NCI-H1092 (cell line): Measurements from ENCODE around the gene CDKN1A.
A peak's percentile ranks its signal among the peaks of the same experiment; 100 is the strongest.
"Not testable (repeated sequence)": the region's sequence is repeated elsewhere in the genome, so short reads cannot be mapped to it uniquely, and the experiment has no call there.

Source experiments
- DNase-seq: peaks from one replicate; lab custom pipeline; 2025; lab: John Stamatoyannopoulos, UW

The CDKN1A gene

DNA sequence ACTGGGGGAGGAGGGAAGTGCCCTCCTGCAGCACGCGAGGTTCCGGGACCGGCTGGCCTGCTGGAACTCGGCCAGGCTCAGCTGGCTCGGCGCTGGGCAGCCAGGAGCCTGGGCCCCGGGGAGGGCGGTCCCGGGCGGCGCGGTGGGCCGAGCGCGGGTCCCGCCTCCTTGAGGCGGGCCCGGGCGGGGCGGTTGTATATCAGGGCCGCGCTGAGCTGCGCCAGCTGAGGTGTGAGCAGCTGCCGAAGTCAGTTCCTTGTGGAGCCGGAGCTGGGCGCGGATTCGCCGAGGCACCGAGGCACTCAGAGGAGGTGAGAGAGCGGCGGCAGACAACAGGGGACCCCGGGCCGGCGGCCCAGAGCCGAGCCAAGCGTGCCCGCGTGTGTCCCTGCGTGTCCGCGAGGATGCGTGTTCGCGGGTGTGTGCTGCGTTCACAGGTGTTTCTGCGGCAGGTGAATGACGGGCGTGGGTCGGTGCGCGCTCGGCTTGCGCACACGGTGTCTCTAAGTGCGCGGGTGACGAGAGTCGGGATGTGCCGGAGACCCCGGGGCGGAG is at the start of gene CDKN1A:
TSS of gene CDKN1A (plus strand) at position 227 of the 555 bp plus-strand sequence. CDS start 5,388 bp downstream, outside the sequence.
- DNase-seq = peak; percentile 71

DNA sequence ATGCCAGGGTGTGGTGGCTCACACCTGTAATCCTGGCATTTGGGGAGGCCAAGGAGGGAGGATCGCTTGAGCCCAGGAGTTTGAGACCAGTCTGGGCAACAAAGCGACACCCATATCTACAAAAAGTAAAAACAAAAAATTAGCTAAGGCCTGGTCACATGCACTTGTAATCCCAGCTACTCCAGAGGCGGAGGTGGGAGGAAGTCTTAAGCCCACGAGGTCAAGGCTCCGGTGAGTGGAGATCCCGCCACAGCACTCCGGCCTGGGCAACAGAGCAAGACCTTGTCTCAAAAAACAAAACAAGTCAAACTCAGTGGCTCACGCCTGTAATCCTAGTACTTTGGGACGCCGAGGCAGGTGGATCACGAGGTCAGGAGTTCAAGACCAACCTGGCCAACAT is 48.7 kb upstream of the CDKN1A start:
- DNase-seq = no peak

DNA sequence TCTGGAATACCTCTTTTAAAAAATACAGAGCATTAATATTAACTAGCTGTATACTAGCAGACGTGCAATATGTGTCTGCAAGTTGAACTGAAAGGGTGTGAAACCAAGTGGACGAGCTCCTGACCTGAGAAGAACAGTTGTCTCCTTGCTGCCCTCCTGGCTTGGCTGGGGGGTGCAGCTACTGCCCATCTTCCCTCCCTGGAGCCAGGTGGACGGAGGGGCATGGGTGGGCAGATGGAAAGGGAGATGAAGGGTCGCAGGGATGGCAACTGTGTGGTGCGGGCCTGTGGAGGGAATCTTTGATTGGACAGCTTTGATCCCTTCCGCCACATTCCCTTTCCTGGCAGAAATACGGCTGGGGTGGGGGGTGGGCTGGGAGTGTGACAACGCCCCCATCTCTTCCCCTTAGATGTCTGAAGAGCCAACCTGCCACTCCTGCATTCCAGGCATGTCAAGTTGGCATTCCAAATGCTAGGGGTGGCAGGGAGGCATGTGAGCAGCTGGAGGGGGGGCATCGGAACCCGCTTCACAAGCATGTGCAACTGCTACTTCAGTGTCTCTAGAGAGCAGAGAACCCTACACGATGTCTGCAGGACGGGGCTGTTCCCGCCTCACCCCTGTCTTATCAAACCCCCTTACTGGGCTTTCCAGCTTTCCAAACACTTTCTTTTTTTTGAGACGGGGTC is 47.0 kb upstream of the CDKN1A start:
- DNase-seq = no peak

DNA sequence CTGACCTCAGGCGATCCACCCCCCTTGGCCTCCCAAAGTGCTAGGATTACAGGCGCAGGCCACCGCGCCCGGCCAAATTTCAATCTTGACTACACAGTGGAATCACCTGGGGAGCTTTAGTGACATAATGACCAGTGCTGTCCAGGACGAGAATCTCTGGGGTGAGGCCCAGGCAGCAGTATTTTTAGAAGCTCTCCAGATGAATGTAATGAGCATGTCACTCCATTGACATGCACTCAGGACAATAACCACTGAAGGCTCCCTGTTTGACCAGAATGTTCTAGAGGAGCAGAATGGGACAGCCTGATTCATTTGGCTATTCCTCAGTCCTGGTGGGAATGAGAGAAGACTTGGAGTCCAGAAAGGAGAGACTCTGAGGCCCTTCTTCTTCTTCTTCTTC is 45.1 kb upstream of the CDKN1A start:
- no peak for DNase-seq

DNA sequence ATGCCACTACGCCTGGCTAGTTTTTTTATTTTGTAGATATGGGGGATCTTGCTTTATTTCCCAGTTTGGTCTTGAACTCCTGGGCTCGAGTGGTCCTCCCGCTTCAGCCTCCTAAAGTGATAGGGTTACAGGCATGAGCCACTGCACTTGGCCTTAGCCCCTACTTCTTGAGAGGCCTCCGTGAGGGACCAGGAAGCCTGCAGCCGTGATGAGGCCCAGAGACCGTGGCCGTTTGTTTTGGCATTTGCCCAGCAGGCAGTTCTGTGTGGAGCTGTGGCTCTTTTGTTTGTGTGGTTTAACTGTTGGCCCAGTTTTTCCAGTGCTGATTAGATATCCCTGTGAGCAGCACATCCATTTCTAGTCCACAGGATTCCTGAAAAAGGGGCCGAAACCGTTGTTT is 44.6 kb upstream of the CDKN1A start:
- peak; percentile 61 for DNase-seq

DNA sequence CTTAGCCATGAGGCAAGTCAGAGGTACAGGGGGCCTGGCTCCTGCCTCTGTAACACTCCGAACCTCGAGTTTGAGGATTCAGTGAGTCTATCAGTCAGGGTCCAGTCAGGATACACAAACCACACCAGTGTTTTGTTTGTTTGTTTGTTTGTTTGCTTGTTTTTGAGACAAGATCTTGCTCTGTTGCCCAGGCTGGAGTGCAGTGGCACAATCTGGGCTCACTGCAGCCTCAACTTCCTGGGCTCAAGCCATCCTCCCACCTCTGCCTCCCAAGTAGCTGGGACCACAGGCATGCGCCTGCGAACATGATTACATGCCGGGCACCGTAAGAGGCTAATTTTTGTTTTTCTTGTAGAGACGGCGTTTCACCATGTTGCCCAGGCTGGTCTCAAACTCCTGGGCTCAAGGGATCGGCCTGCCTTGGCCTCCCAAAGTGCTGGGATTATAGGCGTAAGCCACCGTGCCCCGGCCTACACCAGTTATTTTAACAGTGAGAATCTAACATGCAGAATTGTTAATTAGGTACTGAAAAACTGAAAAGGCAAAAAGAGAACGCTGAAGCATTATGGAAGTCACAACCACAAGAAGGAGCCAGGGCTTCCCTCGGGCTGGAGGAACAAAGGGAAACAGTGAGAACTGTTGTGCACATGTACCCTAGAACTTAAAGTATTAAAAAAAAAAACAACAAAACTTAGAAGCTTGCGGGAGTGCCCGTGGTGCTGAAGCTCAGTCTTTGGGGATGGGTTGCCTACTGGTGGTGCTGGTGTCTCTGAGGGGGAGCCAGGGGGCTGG is 44.0 kb upstream of the CDKN1A start:
- DNase-seq = no peak

DNA sequence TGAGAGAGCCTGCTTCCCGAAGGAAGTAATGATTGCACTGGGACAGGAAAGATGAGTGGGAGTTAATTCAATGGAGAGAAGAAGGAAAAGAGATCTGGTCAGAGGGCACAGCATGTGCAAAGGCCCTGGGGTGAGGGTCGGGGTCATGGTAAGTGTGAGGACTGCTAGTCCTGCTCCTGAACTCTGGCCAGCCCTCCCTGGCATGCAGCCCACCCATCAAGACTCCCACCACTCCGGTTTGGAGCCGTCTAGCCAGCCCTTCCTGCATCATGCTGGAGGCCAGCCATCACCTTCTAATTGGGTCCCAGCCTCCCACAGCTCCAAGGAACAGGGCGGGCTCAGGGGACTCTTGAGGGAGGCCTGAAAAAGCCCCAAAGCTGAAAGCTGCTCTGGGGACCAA is 42.2 kb upstream of the CDKN1A start:
- no peak for DNase-seq

DNA sequence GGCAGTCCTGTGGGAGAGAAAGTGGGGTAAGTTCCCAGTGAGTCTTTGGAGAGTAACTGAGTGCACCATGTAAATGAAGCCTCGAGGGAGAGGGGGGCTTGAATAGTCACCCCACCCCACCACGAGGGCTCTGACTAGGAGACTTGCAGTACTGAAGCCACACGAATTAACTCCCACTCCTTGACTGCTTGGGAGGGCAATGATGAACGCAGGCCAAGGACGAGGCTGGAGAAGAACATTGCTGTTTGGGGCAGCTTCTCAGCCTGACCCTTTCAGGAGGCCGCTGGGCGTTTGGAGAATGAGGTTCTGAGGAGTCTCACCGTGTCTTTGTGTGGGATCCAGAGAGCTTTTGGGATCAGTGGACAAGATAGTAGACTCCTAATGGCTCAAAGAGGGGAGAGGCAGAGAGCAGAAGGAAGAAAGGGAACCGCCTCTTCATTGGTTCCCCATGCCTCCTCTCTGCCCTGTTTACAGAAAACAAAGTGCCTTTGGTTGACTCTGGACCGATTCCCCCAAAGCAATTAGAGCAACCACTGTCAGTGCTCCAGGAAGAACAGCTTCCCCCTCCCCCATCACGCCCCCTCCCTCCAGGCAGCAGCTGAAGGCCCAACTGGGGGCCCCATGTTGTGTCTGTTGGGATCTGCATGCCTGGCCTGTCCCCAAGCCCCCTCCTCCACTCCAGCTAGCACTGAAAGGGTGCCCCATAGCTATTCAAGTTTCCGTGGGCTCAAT is 41.7 kb upstream of the CDKN1A start:
- no peak for DNase-seq

DNA sequence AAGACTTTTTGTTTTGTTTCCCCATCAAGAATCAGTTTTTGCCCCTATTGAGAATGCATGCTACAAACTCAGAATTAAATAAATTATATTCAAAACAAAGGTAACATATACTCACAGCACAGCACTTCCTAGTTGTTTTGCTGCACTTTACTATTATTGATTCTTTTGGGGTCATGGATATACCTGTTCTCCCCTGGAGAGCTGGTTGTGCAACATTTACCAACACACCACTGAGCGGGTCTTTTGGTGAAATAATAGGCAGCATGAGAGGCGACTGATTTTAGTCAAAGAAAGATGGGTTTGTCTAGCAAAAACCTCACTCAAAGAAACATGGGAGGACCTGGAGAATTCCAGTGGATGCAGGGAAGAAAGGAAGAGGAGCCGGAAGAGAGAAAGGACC is 39.9 kb upstream of the CDKN1A start:
- DNase-seq = no peak

DNA sequence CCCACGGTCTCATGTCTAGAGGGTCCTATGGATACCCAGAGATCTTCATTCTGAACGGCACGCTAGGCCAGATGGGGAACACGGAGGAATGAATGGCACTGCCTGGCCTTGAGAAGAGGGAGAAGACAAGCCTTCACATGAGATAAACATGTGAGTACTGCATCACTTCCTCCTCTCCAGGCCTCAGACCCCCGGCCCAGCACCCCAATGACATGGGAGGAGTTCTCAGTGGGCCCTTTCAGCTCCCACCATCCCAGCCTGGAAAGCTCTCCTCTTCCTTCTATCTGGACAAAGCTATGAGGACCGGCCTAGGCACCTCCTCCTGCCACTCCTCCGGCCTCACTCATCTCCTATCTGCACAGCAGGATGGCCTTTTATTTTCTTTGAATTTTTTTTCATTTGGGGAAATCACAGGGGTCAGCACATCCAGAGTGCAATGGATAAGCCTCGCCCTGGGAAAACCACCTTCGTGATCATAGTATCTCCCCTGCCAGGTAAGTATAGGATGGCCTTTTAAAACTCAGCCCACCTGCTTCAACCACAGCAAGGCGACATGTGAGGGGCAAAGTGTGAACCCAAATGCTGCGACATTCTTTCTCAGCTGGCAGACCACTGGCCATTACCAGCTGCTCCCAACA is 39.2 kb upstream of the CDKN1A start:
- no peak for DNase-seq

DNA sequence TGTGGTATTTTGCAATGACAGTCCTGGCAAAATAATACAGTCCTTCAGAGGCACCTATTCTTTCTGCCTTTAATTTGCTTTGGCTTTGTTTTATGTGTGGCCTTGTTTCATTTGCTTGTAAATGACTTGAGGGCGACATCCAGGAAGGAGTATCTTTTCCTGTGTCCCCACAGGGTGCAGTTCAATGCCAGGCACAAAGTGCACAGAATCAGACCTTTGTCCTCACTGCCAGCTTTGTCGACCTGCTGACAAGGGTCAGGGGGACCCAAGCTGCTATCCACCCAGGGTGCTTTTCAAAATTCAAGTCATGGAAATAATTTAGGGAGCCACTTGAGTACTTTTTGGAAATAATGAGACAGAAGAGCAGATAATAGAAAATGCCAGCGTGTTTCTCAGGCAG is 37.0 kb upstream of the CDKN1A start:
- DNase-seq = no peak

DNA sequence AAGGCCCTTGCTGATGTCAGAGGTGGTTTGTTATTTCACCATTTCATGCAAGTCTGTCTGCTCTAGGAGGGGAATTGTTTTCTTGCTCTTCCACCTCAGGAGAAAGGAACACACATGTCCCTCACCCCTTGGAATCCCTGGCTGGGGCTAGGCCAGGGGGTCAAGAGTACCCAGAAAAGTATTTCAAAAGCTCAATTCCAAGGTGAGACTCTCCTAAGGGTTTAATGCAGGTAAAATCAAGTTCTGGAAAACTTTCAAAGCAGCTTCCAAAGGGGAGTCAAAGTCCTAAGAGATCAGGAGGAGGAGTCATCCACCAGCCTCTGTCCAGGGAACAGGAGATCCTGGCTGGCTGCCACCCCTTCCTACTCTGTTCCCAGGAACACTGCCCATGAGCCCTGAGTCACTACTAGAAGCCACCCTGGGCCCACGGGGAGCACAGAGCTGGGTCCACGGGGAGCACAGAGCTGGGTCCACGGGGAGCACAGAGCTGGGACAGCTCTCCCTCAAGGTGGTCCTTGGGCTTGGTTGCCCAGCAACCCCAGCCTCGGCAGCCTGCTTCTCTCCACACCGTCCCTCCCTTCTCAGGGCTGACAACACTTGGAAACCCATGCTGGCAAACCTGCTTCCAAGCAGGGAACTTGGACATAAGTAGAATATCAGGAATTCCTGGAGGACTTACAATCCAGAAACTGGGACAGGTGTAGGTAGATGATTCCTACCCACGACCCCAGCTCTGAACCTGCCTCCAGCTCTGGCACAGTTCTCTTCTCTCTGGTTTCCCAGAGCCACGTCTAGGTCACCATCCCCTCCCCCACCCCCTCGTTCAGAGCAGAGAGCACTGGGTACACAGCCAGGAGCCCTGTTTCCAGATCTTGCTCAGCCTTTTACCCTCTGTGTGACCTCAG is 35.3 kb upstream of the CDKN1A start:
- no peak for DNase-seq

DNA sequence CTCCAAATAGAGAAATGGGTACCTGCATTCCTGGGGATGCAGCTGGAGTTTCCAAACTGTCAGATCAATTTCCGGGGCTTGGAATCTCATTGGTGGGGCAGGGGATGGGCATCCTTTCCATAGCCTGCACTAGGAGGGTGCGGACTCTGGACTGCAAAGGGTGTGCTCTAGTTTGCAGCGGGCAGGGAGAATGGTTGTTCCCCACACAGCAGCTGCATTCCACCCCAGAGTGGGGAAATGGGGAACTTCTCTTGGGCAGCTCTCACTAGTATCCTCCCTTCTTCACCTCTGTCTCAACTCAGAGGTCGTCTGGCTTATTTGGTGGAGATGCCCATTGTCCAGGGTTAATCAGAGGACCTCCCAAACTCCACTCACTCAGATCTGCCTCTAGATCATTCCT is 34.5 kb upstream of the CDKN1A start:
- no peak for DNase-seq

DNA sequence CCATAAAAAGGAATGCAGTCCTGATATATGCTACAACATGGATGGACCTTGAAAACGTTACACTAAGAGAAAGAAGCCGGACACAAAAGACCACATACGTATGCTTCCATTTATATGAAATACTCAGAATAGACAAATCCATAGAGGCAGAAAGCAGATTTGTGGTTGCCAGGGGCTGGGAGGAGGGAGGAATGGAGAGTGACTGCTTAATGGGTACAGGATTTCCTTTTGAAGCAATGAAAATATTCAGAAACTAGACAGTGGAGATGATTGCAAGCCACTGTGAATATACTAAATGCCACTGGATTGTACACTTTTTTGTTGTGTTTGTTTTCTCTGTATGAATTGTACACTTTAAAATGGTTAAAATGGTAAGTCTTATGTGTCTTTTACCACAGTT is 29.4 kb upstream of the CDKN1A start:
- DNase-seq = no peak

DNA sequence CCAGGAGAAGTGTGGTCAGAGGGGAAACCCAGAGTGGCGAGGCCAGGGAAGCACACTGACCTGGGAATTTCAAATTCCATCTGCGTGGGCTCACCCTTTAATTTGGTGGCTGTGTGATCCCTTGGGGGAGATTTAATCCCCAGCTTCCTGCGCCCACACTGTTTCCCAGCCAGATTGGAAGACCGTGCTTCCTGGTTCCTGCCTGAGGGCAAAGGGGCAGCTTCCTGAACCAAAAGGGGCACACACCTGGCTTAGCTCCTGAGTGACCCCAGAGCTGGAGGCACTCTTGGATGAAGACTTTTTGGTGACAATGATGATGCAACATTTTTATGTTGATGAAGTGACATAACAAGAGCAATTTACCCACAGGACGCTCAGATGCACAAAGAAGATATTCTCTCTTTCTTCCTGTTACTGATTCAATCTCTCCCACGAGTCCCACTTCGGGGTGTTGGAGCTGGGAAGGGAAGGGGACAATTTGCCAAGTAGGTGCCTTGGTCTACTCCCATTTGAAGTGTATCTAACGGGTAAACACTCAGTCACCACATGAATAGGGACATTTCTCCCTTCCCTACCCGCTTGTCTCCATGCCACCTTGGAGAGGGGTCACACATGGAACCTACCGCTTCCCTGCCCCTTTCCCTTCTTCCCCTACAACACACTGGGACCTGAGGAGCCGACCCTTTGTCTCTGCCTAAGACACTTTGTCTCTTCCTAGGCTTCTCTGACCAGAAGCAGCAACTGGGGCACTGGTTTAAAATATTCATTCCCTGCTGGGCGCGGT is 28.6 kb upstream of the CDKN1A start:
- no peak for DNase-seq

DNA sequence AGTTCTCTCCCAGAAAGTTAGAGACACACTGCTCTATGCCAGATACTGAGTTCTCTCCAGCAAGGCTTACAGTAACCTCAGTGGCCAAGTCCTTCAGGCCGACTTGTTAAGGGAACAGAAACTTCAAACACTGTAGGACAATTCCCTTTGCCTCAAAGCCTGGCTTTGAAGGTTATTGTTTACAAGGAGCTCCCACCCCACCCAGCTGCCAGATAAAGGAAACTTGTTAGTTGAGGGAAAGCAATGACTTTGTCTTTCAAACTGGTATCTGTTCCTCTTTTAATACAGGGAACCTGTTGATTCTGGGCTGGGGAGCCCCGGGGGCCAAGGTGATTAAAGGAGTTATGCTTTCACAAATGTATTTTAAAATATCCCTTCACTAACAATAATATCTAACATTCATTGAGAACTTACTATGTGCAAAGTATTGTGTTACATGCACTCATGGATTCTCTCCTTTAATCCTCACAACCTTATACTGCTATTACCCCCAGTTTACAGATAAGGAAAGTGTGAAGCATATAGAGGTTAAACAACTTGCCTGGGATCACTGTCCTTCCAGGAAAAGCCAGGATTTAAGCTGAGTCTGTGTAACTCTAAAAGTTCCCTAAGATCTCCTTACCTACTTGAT is 27.6 kb upstream of the CDKN1A start:
- DNase-seq = no peak

DNA sequence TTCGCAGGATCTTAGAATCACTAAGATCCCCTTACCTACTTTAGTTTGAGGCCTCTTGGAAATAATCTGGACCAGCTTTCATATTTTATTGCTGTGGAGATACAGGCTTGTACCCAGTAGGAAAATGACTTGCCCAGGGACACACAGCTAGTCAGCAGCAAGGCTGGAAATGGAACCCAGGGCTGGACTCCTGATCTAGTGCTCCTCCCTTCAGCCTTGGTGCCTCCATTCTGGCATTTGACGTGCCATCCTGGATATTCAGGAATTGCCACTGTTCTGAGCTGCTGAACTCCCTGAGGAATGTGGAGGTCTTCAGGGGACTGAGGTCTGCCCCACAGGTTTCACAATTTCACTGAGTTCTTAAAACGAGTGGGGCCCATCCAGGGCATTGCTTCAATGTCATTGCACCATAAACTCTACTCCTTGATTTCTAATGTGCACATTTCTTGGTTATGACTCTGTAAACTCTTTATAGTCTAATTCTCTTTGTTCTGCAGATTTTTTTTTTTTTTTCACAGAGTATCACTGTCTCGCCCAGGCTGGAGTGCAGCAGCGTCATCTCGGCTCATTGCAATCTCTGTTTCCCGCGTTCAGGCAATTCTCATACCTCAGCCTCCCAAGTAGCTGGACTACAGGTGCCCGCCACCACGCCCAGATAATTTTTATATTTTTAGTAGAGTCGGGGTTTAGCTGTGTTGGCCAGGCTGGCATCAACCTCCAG is 26.7 kb upstream of the CDKN1A start:
- DNase-seq = no peak

DNA sequence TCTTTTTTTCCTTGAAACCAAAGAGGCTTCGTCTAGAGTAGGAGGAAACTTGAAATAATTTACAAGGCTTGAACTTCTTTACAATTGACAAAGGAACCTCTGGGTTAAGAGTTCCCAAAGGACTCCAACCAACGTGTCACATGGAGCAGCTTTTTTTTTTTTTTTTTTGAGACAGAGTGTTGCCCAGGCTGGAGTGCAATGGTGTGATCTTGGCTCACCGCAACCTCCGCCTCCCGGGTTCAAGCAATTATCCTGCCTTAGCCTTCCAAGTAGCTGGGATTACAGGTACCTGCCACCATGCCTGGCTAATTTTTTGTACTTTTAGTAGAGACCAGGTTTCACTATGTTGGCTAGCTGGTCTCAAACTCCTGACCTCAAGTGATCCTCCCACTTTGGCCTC is 24.0 kb upstream of the CDKN1A start:
- DNase-seq = not testable (repeated sequence)

DNA sequence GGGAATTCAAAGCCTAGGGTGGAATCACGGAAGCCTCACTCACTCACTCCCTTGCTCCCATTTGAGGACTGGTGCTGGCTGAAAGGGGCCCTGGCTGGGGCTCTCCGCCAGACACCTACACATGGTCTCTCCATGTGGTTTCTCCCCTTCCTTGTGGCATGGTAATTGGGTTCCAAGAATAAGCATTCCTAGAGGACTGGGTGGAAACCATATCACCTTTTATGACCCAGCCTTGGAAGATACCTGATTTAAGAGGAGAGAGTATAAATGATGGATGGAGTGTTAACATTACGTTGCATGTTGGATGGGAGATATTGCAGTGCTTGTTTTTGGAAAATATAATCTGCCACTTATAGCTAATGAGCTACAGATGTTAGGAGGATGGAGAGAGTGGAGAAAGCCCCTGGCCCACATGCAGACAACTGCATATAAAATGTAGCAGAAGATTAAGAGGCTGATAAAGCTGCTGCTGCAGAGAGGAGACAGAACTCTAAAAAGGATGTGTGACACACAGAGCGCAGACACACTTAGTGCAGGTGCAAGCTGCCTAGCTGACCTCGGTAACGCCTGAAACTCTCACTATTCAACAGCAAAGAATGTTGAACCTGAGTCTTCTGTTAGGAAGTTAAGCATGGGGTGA is 23.3 kb upstream of the CDKN1A start:
- no peak for DNase-seq
